NCI-H2196 (cell line): Measurements from ENCODE around the gene ARHGAP30.

Experiments used
- DNase-seq: peaks from one replicate; lab custom pipeline; 2025; ENCODE audit not compliant: unreplicated experiment; lab: John Stamatoyannopoulos, UW

Gene ARHGAP30

DNA sequence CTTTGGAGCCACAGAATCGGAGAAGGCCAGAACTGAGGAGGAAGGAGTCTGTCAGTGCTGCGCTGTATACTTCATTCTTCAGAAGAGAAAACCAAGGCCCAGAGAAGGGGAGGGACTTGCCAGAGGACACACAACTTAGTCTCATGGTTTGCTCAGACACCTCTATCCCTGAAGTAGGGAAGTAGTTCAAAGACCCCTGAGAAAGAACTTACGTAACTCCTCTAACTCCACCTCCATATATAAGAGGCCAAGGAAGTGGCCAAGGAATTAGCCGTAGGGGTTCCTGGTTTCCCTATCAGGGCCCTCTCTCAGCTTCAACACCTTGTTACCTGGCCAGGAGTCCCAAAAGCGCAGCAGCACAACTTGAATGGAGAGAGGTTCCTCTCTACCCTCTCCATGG lies 20.2 kb upstream of the ARHGAP30 start:
- DNase-seq, result no peak

GRCh38 chr1:161089251-161089924 lies 19.7 kb upstream of the ARHGAP30 start, which contains the start of gene NECTIN4:
Gene NECTIN4, minus strand, starts transcription at chr1:161089558. Its CDS starts 262 bp downstream, at chr1:161089296.
- DNase-seq, result peak; percentile 16

- no peak for DNase-seq
Measured at GRCh38 chr1:161088587-161089110, 19.0 kb upstream of the ARHGAP30 start.

GRCh38 chr1:161086457-161086856 lies 16.8 kb upstream of the ARHGAP30 start:
- DNase-seq, result no peak

DNA sequence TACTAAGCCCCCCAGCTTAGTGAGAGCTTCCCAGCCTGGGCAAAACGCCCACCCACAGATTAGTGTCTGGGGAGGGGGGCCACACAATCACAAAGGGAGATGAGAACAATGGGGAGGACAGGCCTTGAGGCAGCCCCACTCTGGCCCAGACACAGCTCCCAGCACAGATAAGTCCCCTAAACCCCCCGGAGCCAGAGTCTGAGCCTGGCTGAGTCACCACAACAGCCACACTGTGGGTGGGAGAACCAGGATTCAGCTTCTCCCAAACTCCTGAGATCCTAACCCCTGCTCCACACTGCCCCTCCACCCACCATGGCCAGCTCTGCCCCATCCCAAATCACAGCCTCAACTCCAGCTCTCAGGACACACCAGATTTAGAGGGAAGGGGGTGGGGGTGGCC lies 15.5 kb upstream of the ARHGAP30 start:
- DNase-seq, result no peak

DNA sequence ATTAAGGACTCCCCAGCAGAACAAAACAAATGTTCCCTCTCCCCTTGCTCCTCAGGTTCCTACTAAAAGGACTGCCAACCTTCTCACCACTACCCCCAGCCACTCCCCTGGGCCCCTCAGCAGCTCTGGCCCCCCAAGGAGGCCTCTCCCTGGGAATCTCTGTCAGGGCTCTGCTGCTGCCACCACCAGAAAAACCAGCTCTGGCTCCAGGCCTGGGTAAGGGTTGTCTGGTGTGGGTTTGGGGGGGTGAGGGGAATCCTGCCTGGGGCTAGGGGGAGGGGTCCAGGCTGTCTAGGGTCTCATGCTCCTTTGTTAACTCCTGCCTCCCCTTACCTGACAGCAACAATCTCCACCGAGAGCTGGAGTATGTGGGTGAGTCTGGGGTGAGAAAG lies 14.9 kb upstream of the ARHGAP30 start:
- no peak for DNase-seq

- no peak for DNase-seq
Measured at GRCh38 chr1:161083748-161084596, 14.3 kb upstream of the ARHGAP30 start.

DNA sequence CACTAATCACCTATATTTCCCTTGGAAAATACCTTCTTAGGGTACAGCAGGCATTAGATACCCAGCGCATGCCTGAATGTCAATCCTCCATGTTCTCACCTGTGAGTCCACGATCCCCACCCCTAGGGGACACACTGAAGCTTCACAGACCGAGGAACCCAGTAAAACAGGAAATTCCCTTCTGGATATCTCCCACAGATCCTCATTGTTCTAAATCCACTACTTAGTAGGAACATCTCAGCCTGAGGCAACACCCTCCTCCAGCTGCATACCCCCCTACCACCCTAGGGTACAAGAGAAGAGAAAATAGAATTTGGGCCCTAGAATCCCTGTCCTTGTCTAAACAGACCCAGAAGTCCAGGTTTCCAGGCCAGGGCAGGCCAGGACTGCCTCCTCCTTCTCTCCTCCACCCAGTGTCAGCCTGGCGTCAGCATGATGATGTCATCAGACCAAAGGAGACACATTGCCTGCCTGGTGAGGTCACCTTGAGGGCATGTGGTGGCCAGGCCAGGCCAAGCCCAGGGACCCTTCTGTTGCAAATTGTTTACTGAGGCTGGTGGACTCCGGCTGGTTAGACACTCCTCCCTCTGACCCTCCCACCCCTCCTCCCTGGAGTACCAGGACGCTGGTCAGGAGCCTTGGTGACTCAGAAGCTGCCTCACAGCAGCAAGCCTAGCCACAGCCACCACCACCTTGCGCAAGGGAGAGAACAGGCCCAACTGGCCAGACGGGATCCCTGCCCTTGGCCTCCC lies 13.5 kb upstream of the ARHGAP30 start:
- DNase-seq, result peak; percentile 74

DNA sequence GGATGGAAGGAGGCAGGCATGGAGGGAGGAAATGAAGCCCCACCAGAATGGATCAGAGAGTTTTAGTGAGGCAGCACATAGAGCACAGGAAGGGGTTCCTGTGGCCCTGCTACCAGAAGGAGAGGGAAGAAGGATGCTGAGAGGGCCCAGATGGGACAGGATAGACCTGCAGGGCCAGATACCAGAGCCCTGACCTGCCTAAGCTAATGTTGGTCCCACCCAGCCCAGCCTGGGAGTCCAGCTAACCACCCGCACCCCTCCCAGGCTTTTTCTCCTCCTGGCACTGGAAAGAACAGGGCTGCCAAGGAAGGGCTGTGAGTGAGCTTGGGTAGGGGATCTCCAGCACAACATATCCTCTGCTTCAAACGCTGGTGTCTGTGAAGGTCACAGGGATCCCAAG lies 12.8 kb upstream of the ARHGAP30 start:
- DNase-seq, result no peak

DNA sequence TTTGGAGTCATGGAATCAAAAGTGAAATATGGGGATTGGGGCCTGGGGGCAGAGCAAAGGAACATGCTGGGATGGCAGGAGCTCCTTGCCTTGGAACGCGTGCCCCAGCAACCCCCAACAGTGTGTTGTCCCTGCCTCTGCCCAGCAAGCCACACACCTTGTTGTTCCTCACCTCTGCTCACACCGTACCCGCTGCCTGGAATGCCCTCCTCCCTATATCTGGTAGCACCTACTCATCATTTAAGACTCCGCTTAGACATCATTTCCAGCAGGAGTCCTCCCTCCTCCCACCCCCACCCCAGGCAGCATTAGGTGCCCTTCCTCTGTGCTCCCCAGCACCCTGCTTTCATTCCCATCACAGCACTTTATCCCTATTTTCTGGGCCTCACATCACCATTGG lies 11.8 kb upstream of the ARHGAP30 start:
- no peak for DNase-seq

DNA sequence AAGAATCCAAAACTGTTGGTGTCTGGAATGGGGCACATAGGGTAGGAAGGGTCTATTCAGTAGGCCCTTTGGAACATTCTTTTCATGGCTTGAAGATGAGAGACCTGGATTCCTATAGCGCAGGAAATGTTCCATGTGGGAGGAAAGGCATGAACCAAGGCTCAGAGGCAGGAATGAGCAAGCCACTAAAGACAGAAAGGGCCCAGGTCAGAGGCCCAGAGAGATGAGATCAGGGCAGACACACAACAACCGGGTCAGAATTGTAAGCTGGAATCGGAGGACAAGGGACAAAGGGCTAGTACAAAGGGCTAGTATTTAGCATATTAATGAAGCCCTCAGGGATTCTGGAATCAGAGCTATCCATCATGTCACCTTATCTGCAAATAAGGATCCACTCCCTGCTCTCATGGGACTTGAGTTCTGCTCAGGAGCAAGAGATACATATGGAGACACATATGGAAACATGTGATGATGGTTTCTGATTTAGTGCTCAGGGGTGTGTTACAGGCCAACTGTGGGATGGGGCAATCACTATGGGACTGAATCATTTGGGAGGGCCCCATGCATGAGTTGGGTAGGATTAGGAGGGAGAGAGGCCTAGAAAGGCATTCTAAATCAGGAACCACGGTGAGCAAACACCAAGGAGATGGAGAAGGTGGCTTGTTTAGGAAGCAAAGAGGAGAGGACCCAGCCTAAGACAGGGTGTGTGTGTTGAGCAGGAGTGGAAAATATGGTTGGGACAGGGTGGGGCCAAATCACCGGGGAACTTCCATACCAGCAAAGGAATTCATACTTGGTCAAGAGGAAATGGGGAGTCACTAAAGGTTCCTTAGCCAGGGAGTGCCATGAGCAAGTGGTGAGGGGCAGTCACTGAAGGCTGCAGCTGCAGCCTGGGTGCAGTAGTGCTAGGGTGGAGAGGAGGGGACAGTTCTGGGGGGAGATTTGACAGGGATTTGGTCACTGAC lies 11.0 kb upstream of the ARHGAP30 start:
- no peak for DNase-seq

DNA sequence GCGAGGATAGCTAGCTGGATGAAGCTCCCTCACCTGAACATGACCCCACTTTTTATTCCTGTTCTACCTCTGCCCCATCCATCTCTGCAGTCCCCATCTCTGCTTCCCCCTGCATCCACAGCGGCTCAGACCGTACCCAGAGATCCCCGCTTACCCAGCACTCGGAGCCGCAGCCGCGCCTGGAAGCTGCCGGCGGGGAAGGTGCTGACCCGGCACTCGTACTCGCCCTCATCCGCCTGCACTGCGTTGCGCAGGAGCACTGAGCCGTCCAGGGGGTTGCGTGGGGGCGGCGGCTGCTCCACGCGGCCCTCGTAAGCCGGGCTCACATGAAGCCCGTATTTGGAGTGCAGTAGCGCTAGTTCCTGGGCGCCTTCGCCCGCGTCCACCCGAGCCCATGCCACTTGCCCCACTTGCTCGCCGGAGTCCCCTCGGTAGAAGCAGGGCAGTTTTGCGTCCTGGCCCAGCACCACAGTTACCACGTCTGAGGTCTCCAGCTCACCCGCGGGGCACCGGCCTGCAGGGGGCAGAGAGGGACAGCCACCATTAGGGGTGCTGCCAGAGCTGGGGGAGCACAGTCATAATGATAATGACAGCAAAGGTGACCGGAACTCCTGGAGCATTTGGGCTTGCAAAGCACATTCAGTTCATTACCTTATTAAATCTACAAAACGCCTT lies 9.9 kb upstream of the ARHGAP30 start:
- no peak for DNase-seq

DNA sequence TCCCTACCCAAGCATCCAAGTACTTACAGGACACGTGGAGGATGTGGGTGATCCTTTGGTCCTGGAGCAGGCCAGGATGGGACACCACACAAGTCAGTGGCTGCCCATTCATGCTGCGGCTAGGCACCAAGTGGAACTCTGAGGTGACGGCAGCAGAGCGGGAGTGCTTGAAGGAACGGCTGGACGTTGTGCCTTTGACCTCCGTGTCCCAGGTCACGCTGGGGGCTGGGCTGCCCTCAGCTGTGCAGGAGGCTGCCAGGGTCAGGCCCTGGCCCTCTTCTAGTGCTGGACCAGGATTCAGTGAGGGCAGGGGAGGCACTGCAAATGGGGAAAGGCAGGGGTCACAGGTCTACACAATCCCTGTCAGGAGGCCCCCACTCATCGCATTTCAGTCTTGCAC lies 7.7 kb upstream of the ARHGAP30 start:
- DNase-seq, result no peak

- no peak for DNase-seq
Measured at GRCh38 chr1:161076410-161076809, 6.7 kb upstream of the ARHGAP30 start.

DNA sequence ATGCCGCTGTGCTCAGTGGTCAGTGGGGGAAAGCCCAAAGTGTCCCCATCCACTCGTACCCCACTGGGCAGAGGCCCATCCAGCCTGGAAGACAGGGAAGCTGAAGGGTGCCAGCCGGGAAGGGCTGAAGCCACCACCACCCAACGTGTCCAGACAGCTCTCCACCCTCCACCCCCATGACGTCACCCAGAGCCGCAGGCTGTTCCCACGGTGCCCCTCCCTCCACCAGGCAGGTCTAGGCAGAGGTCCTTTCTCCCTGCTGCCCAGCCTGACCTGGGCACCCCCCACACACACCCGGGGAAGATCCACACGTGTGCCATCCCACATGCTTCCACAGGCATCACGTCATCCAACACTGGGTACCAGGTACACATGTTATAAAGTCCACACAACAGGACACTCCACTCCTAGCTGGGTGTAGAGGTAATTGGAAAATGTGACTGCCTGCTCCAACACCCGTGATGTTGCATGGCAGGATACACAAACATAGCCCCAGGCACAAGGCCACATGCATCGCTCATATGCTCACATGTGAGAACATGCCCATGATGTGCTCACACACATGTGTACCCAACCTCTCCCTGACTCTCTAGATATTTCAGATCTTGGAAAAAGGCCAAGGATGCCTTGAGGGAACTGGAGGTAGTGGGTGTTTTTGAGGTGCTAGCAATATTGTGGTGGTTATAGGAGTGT lies 5.1 kb upstream of the ARHGAP30 start:
- DNase-seq, result no peak

DNA sequence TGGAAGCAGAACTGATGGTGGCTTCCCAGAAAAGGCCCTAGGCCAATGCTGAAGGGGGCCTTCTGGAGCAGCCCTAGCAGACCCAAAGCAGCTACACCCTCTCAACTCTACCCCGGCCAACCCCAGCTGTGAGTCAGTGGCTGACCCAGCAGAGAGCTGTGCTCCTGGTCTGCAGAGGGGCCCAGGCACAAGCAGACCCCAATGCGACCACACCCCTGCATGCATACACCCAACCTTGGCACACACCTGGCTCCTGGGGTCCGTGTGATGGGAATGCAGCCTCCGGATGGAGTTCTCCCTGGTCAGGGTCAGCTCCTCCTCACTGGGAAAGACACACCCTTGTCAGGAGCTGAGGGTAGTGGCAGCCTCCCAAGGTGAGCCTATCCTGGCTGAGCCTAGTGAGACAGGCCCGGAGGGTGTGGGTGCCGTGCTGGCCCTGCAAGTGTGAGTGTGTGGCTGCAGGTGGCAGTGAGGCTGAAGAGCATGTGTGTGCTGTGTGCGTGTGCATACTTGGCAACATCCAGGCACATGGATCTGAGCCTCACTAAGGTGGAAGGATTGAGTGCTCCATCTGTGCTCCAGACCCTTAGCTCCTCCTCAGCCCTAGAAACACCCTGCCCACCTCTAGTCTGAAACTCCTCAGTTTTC lies 3.9 kb upstream of the ARHGAP30 start:
- no peak for DNase-seq

DNA sequence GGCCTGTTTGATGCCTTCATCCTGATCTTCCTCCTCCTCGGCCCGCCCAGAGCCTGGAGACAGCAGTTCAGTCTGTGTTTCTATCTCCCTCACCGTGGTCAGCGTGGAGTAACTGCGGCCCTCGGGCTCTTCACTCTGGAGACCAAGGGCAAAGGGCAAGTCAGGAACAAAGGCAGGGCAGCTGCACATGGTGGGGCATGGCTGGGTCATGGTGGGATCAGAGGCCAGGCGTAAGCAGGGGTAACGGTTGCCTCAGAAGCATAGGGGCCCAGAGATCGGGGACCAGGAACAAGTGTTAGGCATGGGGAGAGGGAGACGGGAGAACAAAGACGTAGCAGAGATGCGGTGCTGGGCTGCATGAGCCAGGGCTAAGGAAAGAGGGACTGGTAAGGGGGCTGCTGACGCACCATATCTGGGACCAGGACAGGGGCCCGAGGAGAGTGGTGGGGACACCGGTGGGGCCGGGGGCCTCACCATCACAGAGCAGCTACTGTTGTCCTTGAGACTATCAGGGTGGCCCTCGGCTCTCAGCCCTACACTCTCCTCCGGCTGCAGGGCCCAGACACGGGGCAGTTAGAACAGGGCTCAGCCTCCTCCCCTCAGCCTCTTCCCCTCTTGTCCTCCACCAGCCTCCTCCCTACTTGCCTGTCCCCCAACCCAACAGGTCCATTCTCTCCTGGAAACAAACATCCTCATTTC lies 3.2 kb upstream of the ARHGAP30 start:
- no peak for DNase-seq

GRCh38 chr1:161071886-161072371 lies 2.2 kb upstream of the ARHGAP30 start:
- DNase-seq, result peak; percentile 26
